SU-DHL-6 (cell line): ENCODE data around the gene BCAR1.

ENCODE experiments used
- H2AFZ ChIP-seq: fragments of 200-600 bp; sonication (generic); 2 replicates; pipeline ENCODE4 v1.6.1; 2014; ENCODE audit warnings: low read depth, mild to moderate bottlenecking, moderate library complexity, mixed read lengths, antibody characterized with exemption, low read length; ENCODE audit not compliant: severe bottlenecking
- H3F3A ChIP-seq: fragments of 200-600 bp; shearing (Covaris generic); 2 replicates; pipeline ENCODE4 v1.6.0; 2016; ENCODE audit warnings: antibody characterized with exemption, mild to moderate bottlenecking; ENCODE audit not compliant: insufficient read depth
- H3K27ac ChIP-seq: fragments of 200-600 bp; sonication (generic); 2 replicates; pipeline ENCODE4 v1.5.1; 2016; ENCODE audit warnings: low read depth, mild to moderate bottlenecking, low read length, moderate library complexity, mixed read lengths
- H3K27me3 ChIP-seq: fragments of 200-600 bp; sonication (generic), shearing (Covaris generic); 2 replicates; pipeline ENCODE4 v1.6.0; 2014; ENCODE audit warnings: mild to moderate bottlenecking, low read length
- H3K36me3 ChIP-seq: fragments of 200-600 bp; sonication (generic); 2 replicates; pipeline ENCODE4 v1.6.1; 2014; ENCODE audit warnings: mild to moderate bottlenecking, low read length, mixed read lengths
- H3K4me2 ChIP-seq: fragments of 300-600, 200-600 bp; shearing (Covaris generic), sonication (generic); 2 replicates; pipeline ENCODE4 v1.6.0; 2014; ENCODE audit warnings: low read length, low read depth, mild to moderate bottlenecking; ENCODE audit not compliant: poor library complexity, severe bottlenecking
- H3K4me3 ChIP-seq: fragments of 200-600 bp; sonication (generic); 2 replicates; pipeline ENCODE4 v1.5.1; 2014; ENCODE audit warnings: antibody characterized with exemption, low read length, mild to moderate bottlenecking, mixed read lengths; ENCODE audit not compliant: insufficient read depth, poor library complexity, severe bottlenecking
- H3K79me2 ChIP-seq: fragments of 200-600 bp; sonication (generic); 2 replicates; pipeline ENCODE4 v1.6.1; 2014; ENCODE audit warnings: mild to moderate bottlenecking, low read length, moderate library complexity; ENCODE audit not compliant: insufficient read depth
- H3K9ac ChIP-seq: fragments of 200-600 bp; sonication (generic); 2 replicates; pipeline ENCODE4 v1.7.0; 2014; ENCODE audit warnings: mild to moderate bottlenecking, low read length
- H3K9me2 ChIP-seq: fragments of 200-600 bp; sonication (generic); replicated peaks from 2 replicates; pipeline ENCODE4 v1.6.1; 2014; ENCODE audit warnings: low read length; ENCODE audit not compliant: insufficient read depth
- H3K9me3 ChIP-seq: fragments of 200-600 bp; sonication (generic); 2 replicates; pipeline ENCODE4 v1.6.1; 2014; ENCODE audit warnings: low read length, mixed read lengths; ENCODE audit not compliant: insufficient read depth
- H4K20me1 ChIP-seq: fragments of 200-600 bp; sonication (generic); 2 replicates; pipeline ENCODE4 v1.6.1; 2014; ENCODE audit warnings: low read depth, mild to moderate bottlenecking, antibody characterized with exemption, low read length, moderate library complexity, mixed read lengths
- CTCF ChIP-seq: fragments of 200-600 bp; sonication (generic); IDR thresholded peaks from one replicate; pipeline ENCODE4 v1.5.1; 2017; ENCODE audit warnings: antibody characterized with exemption, mild to moderate bottlenecking, low read length, moderate library complexity; ENCODE audit not compliant: insufficient read depth, poor library complexity, severe bottlenecking
- EZH2phosphoT487 ChIP-seq: fragments of 200-600 bp; sonication (generic), shearing (Covaris generic); conservative IDR thresholded peaks from 2 replicates; pipeline ENCODE4 v1.6.1; 2018; ENCODE audit warnings: mild to moderate bottlenecking, antibody characterized with exemption, low read length, moderate library complexity, mixed read lengths

BCAR1 gene

GRCh38 chr16:75260851-75261589 is 9.6 kb upstream of the BCAR1 start:
- H3K4me3 ChIP-seq, result no peak overlapping the region
- H3K9me3 ChIP-seq, result no peaks in the 10 kb centered on the region
- H3F3A ChIP-seq, result no peaks in the 10 kb centered on the region
- no peak for TF ChIP-seq EZH2phosphoT487
- H4K20me1 ChIP-seq, result no peaks in the 10 kb centered on the region
- no peak overlapping the region for H3K4me2 ChIP-seq
- H3K27ac ChIP-seq, result no peak overlapping the region
- no peaks in the 10 kb centered on the region for H3K79me2 ChIP-seq
- no peaks in the 10 kb centered on the region for H3K9me2 ChIP-seq
- no peaks in the 10 kb centered on the region for H3K27me3 ChIP-seq
- no peak overlapping the region for H3K9ac ChIP-seq
- no peak overlapping the region for H2AFZ ChIP-seq
- no peaks in the 10 kb centered on the region for H3K36me3 ChIP-seq

- Histone ChIP-seq H3F3A (no peaks in the 10 kb centered on the region), H3K9me2 (no peaks in the 10 kb centered on the region), H3K4me2 (no peak overlapping the region), H3K36me3 (no peaks in the 10 kb centered on the region), H2AFZ (no peak overlapping the region), H3K27me3 (no peaks in the 10 kb centered on the region), H3K9ac (no peak overlapping the region), H3K79me2 (no peaks in the 10 kb centered on the region), H3K27ac (no peak overlapping the region), H3K4me3 (no peak overlapping the region), H3K9me3 (no peaks in the 10 kb centered on the region), H4K20me1 (no peaks in the 10 kb centered on the region)
- no peak for TF ChIP-seq EZH2phosphoT487
- no peak for TF ChIP-seq CTCF
Observed at GRCh38 chr16:75258807-75259141, 7.3 kb upstream of the BCAR1 start.

- Histone ChIP-seq H3K9me2 (no peaks in the 10 kb centered on the region), H3K4me2 (no peak overlapping the region), H4K20me1 (no peaks in the 10 kb centered on the region), H3K36me3 (no peaks in the 10 kb centered on the region), H3K27me3 (no peaks in the 10 kb centered on the region), H3K4me3 (no peak overlapping the region), H3K27ac (no peak overlapping the region), H3K79me2 (no peaks in the 10 kb centered on the region), H2AFZ (no peak overlapping the region), H3K9ac (no peak overlapping the region), H3F3A (no peaks in the 10 kb centered on the region), H3K9me3 (no peaks in the 10 kb centered on the region)
- no peak for TF ChIP-seq EZH2phosphoT487
- no peak for TF ChIP-seq CTCF
Observed at GRCh38 chr16:75257886-75258806, 6.7 kb upstream of the BCAR1 start.
